GM23338 (cell line): ENCODE data around the gene GPR156. TPM values are rescaled to one million over a fixed set of nuclear protein-coding genes. Genes with fewer than 3 reads are reported as not detected.

Experiments
- ATAC-seq: fragments of 200-7000 bp; cut with Tn5 transposase; 3 replicates; pipeline ENCODE4 v1.9.1; 2020
- DNase-seq: peaks from one replicate; pipeline ENCODE4 v3.0.0-alpha.2; 2015; ENCODE audit warnings: low spot score
- H2AFZ ChIP-seq: fragments of 200-600 bp; sonication (generic); 2 replicates; pipeline ENCODE4 v1.8.0; 2016; ENCODE audit warnings: antibody characterized with exemption, mild to moderate bottlenecking, moderate library complexity
- H3F3A ChIP-seq: fragments of 200-600 bp; sonication (generic); replicated peaks from 2 replicates; pipeline ENCODE4 v1.8.0; 2017; ENCODE audit warnings: antibody characterized with exemption, mixed run types, low read depth
- H3K27ac ChIP-seq: fragments of 200-600 bp; sonication (generic); 2 replicates; pipeline ENCODE4 v1.6.1; 2016; ENCODE audit warnings: low read depth
- H3K27me3 ChIP-seq: fragments of 200-600 bp; sonication (generic); 2 replicates; pipeline ENCODE4 v1.8.0; 2016; ENCODE audit warnings: mild to moderate bottlenecking, mixed run types, moderate library complexity; ENCODE audit not compliant: insufficient read depth
- H3K36me3 ChIP-seq: fragments of 200-600 bp; sonication (generic); 2 replicates; pipeline ENCODE4 v1.8.0; 2016; ENCODE audit warnings: mild to moderate bottlenecking; ENCODE audit not compliant: insufficient read depth
- H3K4me1 ChIP-seq: fragments of 200-600 bp; sonication (generic); 2 replicates; pipeline ENCODE4 v1.8.0; 2016; ENCODE audit warnings: mild to moderate bottlenecking, moderate library complexity; ENCODE audit not compliant: insufficient read depth
- H3K4me2 ChIP-seq: fragments of 200-600 bp; sonication (generic); 2 replicates; pipeline ENCODE4 v1.7.1; 2017; ENCODE audit warnings: mixed run types
- H3K4me3 ChIP-seq: fragments of 200-600 bp; sonication (generic); 2 replicates; pipeline ENCODE4 v1.6.1; 2016; ENCODE audit warnings: mixed run types
- H3K79me2 ChIP-seq: fragments of 200-600 bp; sonication (generic); replicated peaks from 2 replicates; pipeline ENCODE4 v1.8.0; 2017; ENCODE audit warnings: mild to moderate bottlenecking; ENCODE audit not compliant: insufficient read depth
- H3K9me2 ChIP-seq: fragments of 200-600 bp; sonication (generic); 2 replicates; pipeline ENCODE4 v1.8.0; 2017; ENCODE audit not compliant: insufficient read depth
- H4K20me1 ChIP-seq: fragments of 200-600 bp; sonication (generic); replicated peaks from 2 replicates; pipeline ENCODE4 v1.8.0; 2017; ENCODE audit warnings: mild to moderate bottlenecking; ENCODE audit not compliant: insufficient read depth
- H3K27ac Mint-ChIP-seq: 2 replicates; pipeline ENCODE4 v1.8.0; 2020; ENCODE audit warnings: inconsistent platforms, mild to moderate bottlenecking, moderate library complexity, mixed read lengths
- H3K27me3 Mint-ChIP-seq: 3 replicates; pipeline ENCODE4 v1.8.0; 2022; ENCODE audit warnings: low read depth, mild to moderate bottlenecking, moderate library complexity, mixed read lengths, inconsistent platforms; ENCODE audit not compliant: insufficient read depth, poor library complexity
- H3K36me3 Mint-ChIP-seq: 3 replicates; pipeline ENCODE4 v1.8.0; 2021; ENCODE audit warnings: low read depth, mild to moderate bottlenecking, inconsistent platforms, moderate library complexity, mixed read lengths
- H3K4me1 Mint-ChIP-seq: 3 replicates; pipeline ENCODE4 v1.8.0; 2020; ENCODE audit warnings: mild to moderate bottlenecking, inconsistent platforms, mixed read lengths
- H3K4me3 Mint-ChIP-seq: 3 replicates; pipeline ENCODE4 v1.8.0; 2021; ENCODE audit warnings: moderate library complexity, mild to moderate bottlenecking, inconsistent platforms, mixed read lengths
- H3K9me3 Mint-ChIP-seq: 3 replicates; pipeline ENCODE4 v1.8.0; 2020; ENCODE audit warnings: moderate library complexity, mild to moderate bottlenecking, inconsistent platforms, mixed read lengths
- ETS1 ChIP-seq: IDR thresholded peaks from 2 replicates; pipeline ENCODE4 v1.6.1; 2016; ENCODE audit warnings: antibody characterized with exemption
- NANOG ChIP-seq: IDR thresholded peaks from 2 replicates; pipeline ENCODE4 v1.6.1; 2016; ENCODE audit warnings: antibody characterized with exemption, borderline replicate concordance
- POLR2AphosphoS5 ChIP-seq: IDR thresholded peaks from 2 replicates; pipeline ENCODE4 v1.6.1; 2016; ENCODE audit warnings: antibody characterized with exemption, low read depth
- ZNF114 ChIP-seq: fragments of 250-450 bp; sonication (Bioruptor Pico); IDR thresholded peaks from 2 replicates; pipeline ENCODE4 v1.5.0; 2020; ENCODE audit warnings: mild to moderate bottlenecking, moderate library complexity
- ZNF331 ChIP-seq: fragments of 250-450 bp; sonication (Bioruptor Pico); IDR thresholded peaks from 2 replicates; pipeline ENCODE4 v1.5.0; 2020; ENCODE audit warnings: low read depth, mild to moderate bottlenecking, moderate library complexity
- ZNF462 ChIP-seq: fragments of 250-450 bp; sonication (Bioruptor Pico); IDR thresholded peaks from 2 replicates; pipeline ENCODE4 v1.5.0; 2020; ENCODE audit warnings: mild to moderate bottlenecking, moderate library complexity
- polyA plus RNA-seq: library from polyadenylated mRNA; unstranded; fragments of >200 nt; fragmentation: Nextera tagmentation; extraction: Ambion mirVana; gene quantifications from 2 replicates; pipeline ENCODE4 v1.2.1, GENCODE V29; 2016
- total RNA-seq: library from RNA; depleted of rRNA; stranded (reverse); fragments of >200 nt; shearing (Covaris generic); gene quantifications from 2 replicates; pipeline ENCODE4 v1.2.3, GENCODE V29; 2014
- TF ChIP-seq, protein P1 (sequence below): IDR thresholded peaks from one replicate; pipeline ENCODE4 v1.6.1; 2018; ENCODE audit warnings: antibody characterized with exemption; ENCODE audit not compliant: unreplicated experiment

The GPR156 gene
- total and polyA plus RNA-seq, 2 experiments from 2014 or later = 0.50 to 2.5 TPM

GRCh38 chr3:120245386-120245785 is 39.6 kb downstream of the GPR156 start:
- H3K4me3 Mint-ChIP-seq = no peak overlapping the region
- Histone ChIP-seq H3F3A (no peaks in the 10 kb centered on the region), H3K36me3 (no peaks in the 10 kb centered on the region), H3K4me3 (no peak overlapping the region), H3K27ac (no peak overlapping the region), H4K20me1 (no peaks in the 10 kb centered on the region), H3K27me3 (no peaks in the 10 kb centered on the region), H3K4me2 (no peak overlapping the region), H3K79me2 (no peaks in the 10 kb centered on the region), H3K9me2 (no peaks in the 10 kb centered on the region), H2AFZ (no peak overlapping the region), H3K4me1 (no peaks in the 10 kb centered on the region)
- no peak for DNase-seq
- no peaks in the 10 kb centered on the region for H3K9me3 Mint-ChIP-seq
- no peaks in the 10 kb centered on the region for H3K27me3 Mint-ChIP-seq
- no peak for ATAC-seq
- peaks cover 2% of the 10 kb centered on the region; the same call in 1 of the 3 replicates for H3K4me1 Mint-ChIP-seq
- no peak overlapping the region for H3K27ac Mint-ChIP-seq
- H3K36me3 Mint-ChIP-seq = no peaks in the 10 kb centered on the region
- TF ChIP-seq ZNF331 (no peak), NANOG (no peak), ZNF462 (CRISPR knock-in tag) (no peak), ETS1 (no peak), ZNF114 (CRISPR knock-in tag) (no peak), POLR2AphosphoS5 (no peak)
- TF ChIP-seq, protein P1, sequence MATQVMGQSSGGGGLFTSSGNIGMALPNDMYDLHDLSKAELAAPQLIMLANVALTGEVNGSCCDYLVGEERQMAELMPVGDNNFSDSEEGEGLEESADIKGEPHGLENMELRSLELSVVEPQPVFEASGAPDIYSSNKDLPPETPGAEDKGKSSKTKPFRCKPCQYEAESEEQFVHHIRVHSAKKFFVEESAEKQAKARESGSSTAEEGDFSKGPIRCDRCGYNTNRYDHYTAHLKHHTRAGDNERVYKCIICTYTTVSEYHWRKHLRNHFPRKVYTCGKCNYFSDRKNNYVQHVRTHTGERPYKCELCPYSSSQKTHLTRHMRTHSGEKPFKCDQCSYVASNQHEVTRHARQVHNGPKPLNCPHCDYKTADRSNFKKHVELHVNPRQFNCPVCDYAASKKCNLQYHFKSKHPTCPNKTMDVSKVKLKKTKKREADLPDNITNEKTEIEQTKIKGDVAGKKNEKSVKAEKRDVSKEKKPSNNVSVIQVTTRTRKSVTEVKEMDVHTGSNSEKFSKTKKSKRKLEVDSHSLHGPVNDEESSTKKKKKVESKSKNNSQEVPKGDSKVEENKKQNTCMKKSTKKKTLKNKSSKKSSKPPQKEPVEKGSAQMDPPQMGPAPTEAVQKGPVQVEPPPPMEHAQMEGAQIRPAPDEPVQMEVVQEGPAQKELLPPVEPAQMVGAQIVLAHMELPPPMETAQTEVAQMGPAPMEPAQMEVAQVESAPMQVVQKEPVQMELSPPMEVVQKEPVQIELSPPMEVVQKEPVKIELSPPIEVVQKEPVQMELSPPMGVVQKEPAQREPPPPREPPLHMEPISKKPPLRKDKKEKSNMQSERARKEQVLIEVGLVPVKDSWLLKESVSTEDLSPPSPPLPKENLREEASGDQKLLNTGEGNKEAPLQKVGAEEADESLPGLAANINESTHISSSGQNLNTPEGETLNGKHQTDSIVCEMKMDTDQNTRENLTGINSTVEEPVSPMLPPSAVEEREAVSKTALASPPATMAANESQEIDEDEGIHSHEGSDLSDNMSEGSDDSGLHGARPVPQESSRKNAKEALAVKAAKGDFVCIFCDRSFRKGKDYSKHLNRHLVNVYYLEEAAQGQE = no peak
